Caco-2 (cell line): Measurements from ENCODE around the gene SHC1. TPM values are rescaled to one million over a fixed set of nuclear protein-coding genes. Genes with fewer than 3 reads are reported as not detected.

Source experiments
- BruUV-seq: library from RNA; stranded (reverse); fragments of 400-500 nt; replicated peaks from 2 replicates; lab custom pipeline; 2021; lab: Mats Ljungman, UMichigan
- CTCF ChIA-PET: fragments of 300-600 bp; sonication (Branson Sonifier 250); formaldehyde crosslinking; loops from one replicate; lab custom pipeline; 2022; ENCODE audit warnings: antibody characterized with exemption; lab: Charles Lee
- POLR2A ChIA-PET: fragments of 300-600 bp; sonication (Branson Sonifier 250); formaldehyde crosslinking; loops from one replicate; lab custom pipeline; 2022; ENCODE audit warnings: antibody characterized with exemption; lab: Charles Lee
- DNase-seq, 2 experiments: peaks; one replicate each; pipeline versions ENCODE4 v3.0.0 to v3.0.0-alpha.2; 2020 to 2022
- H3K27me3 ChIP-seq: replicated peaks from 2 replicates; pipeline ENCODE4 v1.6.0; 2011; ENCODE audit warnings: low read length; ENCODE audit not compliant: control insufficient read depth, insufficient read depth
- H3K36me3 ChIP-seq: 2 replicates; pipeline ENCODE4 v1.5.1; 2011; ENCODE audit warnings: low read length; ENCODE audit not compliant: control insufficient read depth, insufficient read depth
- H3K4me1 ChIP-seq: fragments of 250-450 bp; sonication (Bioruptor Pico); 2 replicates; pipeline ENCODE4 v1.5.1; 2020; ENCODE audit warnings: mild to moderate bottlenecking
- H3K4me3 ChIP-seq: 2 replicates; pipeline ENCODE4 v1.5.1; 2011; ENCODE audit warnings: low read depth, mild to moderate bottlenecking, control low read depth, low read length
- H3K9me3 ChIP-seq: fragments of 250-450 bp; sonication (Bioruptor Pico); 2 replicates; pipeline ENCODE4 v1.5.1; 2020; ENCODE audit warnings: mild to moderate bottlenecking, moderate library complexity
- H3K27ac Mint-ChIP-seq: one replicate; pipeline ENCODE4 v1.8.0; 2022; ENCODE audit warnings: mixed read lengths; ENCODE audit not compliant: unreplicated experiment
- H3K27me3 Mint-ChIP-seq: one replicate; pipeline ENCODE4 v1.8.0; 2022; ENCODE audit warnings: mixed read lengths; ENCODE audit not compliant: insufficient read depth, unreplicated experiment
- H3K36me3 Mint-ChIP-seq: one replicate; pipeline ENCODE4 v1.8.0; 2022; ENCODE audit warnings: mild to moderate bottlenecking, mixed read lengths; ENCODE audit not compliant: insufficient read depth, unreplicated experiment
- H3K4me1 Mint-ChIP-seq: one replicate; pipeline ENCODE4 v1.8.0; 2022; ENCODE audit warnings: low read depth, mixed read lengths; ENCODE audit not compliant: unreplicated experiment
- H3K4me3 Mint-ChIP-seq: one replicate; pipeline ENCODE4 v1.8.0; 2022; ENCODE audit warnings: mild to moderate bottlenecking, moderate library complexity, mixed read lengths; ENCODE audit not compliant: unreplicated experiment
- H3K9me3 Mint-ChIP-seq: one replicate; pipeline ENCODE4 v1.8.0; 2022; ENCODE audit warnings: mixed read lengths; ENCODE audit not compliant: unreplicated experiment
- CTCF ChIP-seq, 2 experiments: fragments of 200-600 bp in 1 of 2; IDR thresholded peaks; 1 replicate in 1 of 2; 2 replicates in 1 of 2; pipeline versions ENCODE4 v1.5.1 to v1.8.0; 2011 to 2022; ENCODE audit warnings: antibody characterized with exemption in 1 of 2, control low read depth in 1 of 2, inconsistent platforms in 1 of 2, low read depth in 1 of 2, low read length in 1 of 2, mild to moderate bottlenecking in 1 of 2, moderate library complexity in 1 of 2; ENCODE audit not compliant: insufficient read depth in 1 of 2, severe bottlenecking in 1 of 2, unreplicated experiment in 1 of 2
- intact Hi-C: fragments of 100-400 bp; cut with micrococcal nuclease; formaldehyde crosslinking; loops from one replicate; pipeline ENCODE4 v1.10.0; 2022; ENCODE audit not compliant: unreplicated experiment
- total RNA-seq: library from RNA; stranded (reverse); gene quantifications from 2 replicates; pipeline ENCODE4 v1.2.3, GENCODE V29; 2022

Gene SHC1
- total RNA-seq, 1 experiment from 2014 or later, result 59.6 TPM

DNA sequence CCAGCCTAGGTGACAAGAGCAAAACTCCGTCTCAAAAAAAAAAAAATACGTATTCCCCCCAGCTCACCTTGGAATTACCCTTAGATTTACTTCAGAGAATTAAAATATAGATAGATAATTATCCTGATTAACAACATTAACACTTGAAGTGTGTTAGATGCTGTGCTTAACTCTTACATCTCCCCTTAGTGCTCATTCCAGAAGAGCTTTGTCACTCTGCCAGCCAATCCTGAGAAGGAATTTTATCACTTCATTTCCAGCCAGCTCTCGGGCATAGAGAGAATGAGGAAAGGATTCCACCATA, 1.6 kb upstream of the SHC1 start:
- CTCF ChIA-PET, result interaction anchor here (0.7 to 2.6 kb wide), 5 partner anchors 11 to 413 kb away, joined by 3 to 26 read pairs (median 7); partner anchors contain the start of gene PYGO2
- DNase-seq, result no peak
- intact Hi-C loops, result loop anchor here (1.0 to 5.0 kb wide), 3 partner anchors 11 to 90 kb away; partner anchors contain the start of genes EFNA4 and PYGO2
- Mint-ChIP-seq H3K4me1 (peaks cover 32% of the 10 kb centered on the region), H3K9me3 (no peaks in the 10 kb centered on the region), H3K4me3 (no peak overlapping the region), H3K36me3 (peaks cover 13% of the 10 kb centered on the region), H3K27ac (no peak overlapping the region), H3K27me3 (no peaks in the 10 kb centered on the region)
- H3K27me3 ChIP-seq, result no peaks in the 10 kb centered on the region
- peaks cover 4% of the 10 kb centered on the region for H3K36me3 ChIP-seq
- peak overlapping the region; percentile 51 for H3K4me3 ChIP-seq
- no peak for TF ChIP-seq CTCF (IDR thresholded peaks at IDR 0.05; ENCODE audit: insufficient read depth in 1 of 2, low read depth in 1 of 2, low read length in 1 of 2, severe bottlenecking in 1 of 2, unreplicated experiment in 1 of 2)
- no peaks in the 10 kb centered on the region for H3K9me3 ChIP-seq
- H3K4me1 ChIP-seq, result peaks cover 27% of the 10 kb centered on the region
- POLR2A ChIA-PET, result interaction anchor here (0.5 to 3.7 kb wide), 9 partner anchors 11 to 352 kb away, joined by 3 to 75 read pairs (median 9); partner anchors contain the start of genes FLAD1, PBXIP1, PMVK and PYGO2
- BruUV-seq, result no TSS peak

DNA sequence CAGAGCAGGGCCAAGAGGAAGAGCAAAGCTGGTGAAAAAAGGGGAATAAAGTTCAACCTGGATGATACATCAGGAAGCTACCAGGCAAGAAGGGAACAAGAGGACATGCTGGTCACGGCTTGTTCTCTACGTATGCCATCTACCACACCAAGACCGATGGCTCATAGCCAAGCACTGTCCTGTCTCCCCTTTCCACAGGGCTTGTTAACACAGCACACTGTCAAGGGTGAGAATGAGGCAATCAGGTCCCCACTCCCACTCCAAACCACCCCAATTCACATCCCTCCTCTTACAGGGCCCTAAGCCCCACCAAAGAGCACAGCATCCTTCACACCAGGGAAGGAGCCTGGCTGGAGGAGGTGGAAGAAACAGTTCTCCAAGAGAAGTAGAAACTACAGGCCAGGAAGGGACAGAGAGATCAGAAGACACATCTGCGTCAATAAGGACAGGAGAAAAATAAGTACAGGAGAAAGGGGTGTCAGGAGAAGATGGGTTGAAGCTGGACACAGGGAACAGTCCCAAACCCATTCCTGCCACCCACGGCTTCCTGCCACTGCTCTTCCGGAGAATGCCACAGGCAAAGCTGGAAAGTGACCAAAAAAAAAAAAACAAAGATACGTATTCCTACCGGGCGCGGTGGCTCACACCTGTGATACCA, 923 bp upstream of the SHC1 start:
- Mint-ChIP-seq H3K36me3 (peaks cover 14% of the 10 kb centered on the region), H3K9me3 (no peaks in the 10 kb centered on the region), H3K27me3 (no peaks in the 10 kb centered on the region), H3K27ac (no peak overlapping the region), H3K4me1 (peaks cover 34% of the 10 kb centered on the region), H3K4me3 (peak overlapping the region; percentile 59)
- intact Hi-C loops, result loop anchor here (5.0 kb wide), 1 partner anchor 91 kb away; the partner anchor contains the start of gene EFNA4
- no peak overlapping the region for H3K4me3 ChIP-seq
- no peaks in the 10 kb centered on the region for H3K9me3 ChIP-seq
- CTCF ChIA-PET, result interaction anchor here (1.3 to 2.6 kb wide), 5 partner anchors 15 to 412 kb away, joined by 5 to 26 read pairs (median 8); partner anchors contain the start of gene PBXIP1
- H3K36me3 ChIP-seq, result peaks cover 4% of the 10 kb centered on the region
- H3K27me3 ChIP-seq, result no peaks in the 10 kb centered on the region
- peaks cover 27% of the 10 kb centered on the region for H3K4me1 ChIP-seq
- no TSS peak for BruUV-seq
- TF ChIP-seq CTCF (IDR thresholded peaks at IDR 0.05; ENCODE audit: insufficient read depth in 1 of 2, low read depth in 1 of 2, low read length in 1 of 2, severe bottlenecking in 1 of 2, unreplicated experiment in 1 of 2), result no peak
- POLR2A ChIA-PET, result interaction anchor here (0.6 to 3.7 kb wide), 6 partner anchors 10 to 35 kb away, joined by 3 to 75 read pairs (median 16); partner anchors contain the start of genes PBXIP1, PMVK and PYGO2
- no peak for DNase-seq

GRCh38 chr1:154969860-154970452, 591 bp downstream of the SHC1 start:
- Mint-ChIP-seq H3K9me3 (no peaks in the 10 kb centered on the region), H3K27me3 (no peaks in the 10 kb centered on the region), H3K27ac (peak overlapping the region; percentile 17), H3K4me3 (peak overlapping the region; percentile 59), H3K36me3 (peaks cover 22% of the 10 kb centered on the region), H3K4me1 (peaks cover 34% of the 10 kb centered on the region)
- no peak for DNase-seq
- Histone ChIP-seq H3K4me3 (no peak overlapping the region), H3K4me1 (peaks cover 27% of the 10 kb centered on the region), H3K9me3 (no peaks in the 10 kb centered on the region), H3K36me3 (peaks cover 5% of the 10 kb centered on the region), H3K27me3 (no peaks in the 10 kb centered on the region)
- intact Hi-C loops, result loop anchor here (5.0 kb wide), 1 partner anchor 92 kb away; the partner anchor contains the start of gene EFNA4
- CTCF ChIA-PET, result interaction anchor here (1.1 to 1.7 kb wide), 5 partner anchors 14 to 81 kb away, joined by 3 to 10 read pairs (median 5); partner anchors contain the start of genes ADAM15, PBXIP1 and PMVK
- no TSS peak for BruUV-seq
- no peak for TF ChIP-seq CTCF (IDR thresholded peaks at IDR 0.05; ENCODE audit: insufficient read depth in 1 of 2, low read depth in 1 of 2, low read length in 1 of 2, severe bottlenecking in 1 of 2, unreplicated experiment in 1 of 2)
- POLR2A ChIA-PET, result interaction anchor here (1.1 to 1.3 kb wide), 3 partner anchors 9 to 14 kb away, joined by 3 to 11 read pairs (median 6); partner anchors contain the start of genes FLAD1, PBXIP1 and PYGO2
